ENCODE data around the gene TMEM245. TPM values are rescaled to one million over a fixed set of nuclear protein-coding genes. Genes with fewer than 3 reads are reported as not detected.
"Not testable (repeated sequence)": the region's sequence is repeated elsewhere in the genome, so short reads cannot be mapped to it uniquely, and the experiment has no call there.

The TMEM245 gene
- total RNA-seq, 1 experiment from 2014 or later: 30.4 TPM

GRCh38 chr9:109010746-109011145 is 109.0 kb downstream of the TMEM245 start:
- H3K4me3 ChIP-seq (ENCODE audit: insufficient read depth, low read depth, low read length): no peak overlapping the region
- no peaks in the 10 kb centered on the region for H3K36me3 ChIP-seq (replicated peaks; ENCODE audit: control insufficient read depth, insufficient read depth, low read length)
- no peaks in the 10 kb centered on the region; the same call in 1 of the 2 replicates for H3K27me3 ChIP-seq (ENCODE audit: control insufficient read depth, insufficient read depth, low read length)
- DNase-seq: no peak

GRCh38 chr9:109005678-109006077 is 114.1 kb downstream of the TMEM245 start:
- Histone ChIP-seq H3K36me3 (replicated peaks; ENCODE audit: control insufficient read depth, insufficient read depth, low read length) (no peaks in the 10 kb centered on the region), H3K27me3 (ENCODE audit: control insufficient read depth, insufficient read depth, low read length) (no peaks in the 10 kb centered on the region), H3K4me3 (ENCODE audit: insufficient read depth, low read depth, low read length) (no peak overlapping the region)
- DNase-seq: no peak

- Histone ChIP-seq H3K27me3 (ENCODE audit: control insufficient read depth, insufficient read depth, low read length) (no peaks in the 10 kb centered on the region), H3K4me3 (ENCODE audit: insufficient read depth, low read depth, low read length) (no peak overlapping the region), H3K36me3 (replicated peaks; ENCODE audit: control insufficient read depth, insufficient read depth, low read length) (no peaks in the 10 kb centered on the region)
- DNase-seq: no peak
Measured at GRCh38 chr9:109003116-109003515, 116.6 kb downstream of the TMEM245 start.

GRCh38 chr9:109002141-109002540 is 117.6 kb downstream of the TMEM245 start:
- no peak for DNase-seq
- H3K4me3 ChIP-seq (ENCODE audit: insufficient read depth, low read depth, low read length): no peak overlapping the region
- no peaks in the 10 kb centered on the region for H3K27me3 ChIP-seq (ENCODE audit: control insufficient read depth, insufficient read depth, low read length)
- H3K36me3 ChIP-seq (replicated peaks; ENCODE audit: control insufficient read depth, insufficient read depth, low read length): no peaks in the 10 kb centered on the region

GRCh38 chr9:109001275-109001676 is 118.5 kb downstream of the TMEM245 start:
- Histone ChIP-seq H3K27me3 (ENCODE audit: control insufficient read depth, insufficient read depth, low read length) (no peaks in the 10 kb centered on the region), H3K36me3 (replicated peaks; ENCODE audit: control insufficient read depth, insufficient read depth, low read length) (no peaks in the 10 kb centered on the region), H3K4me3 (ENCODE audit: insufficient read depth, low read depth, low read length) (no peak overlapping the region)
- DNase-seq: no peak

GRCh38 chr9:108997112-108997511 is 122.6 kb downstream of the TMEM245 start:
- Histone ChIP-seq H3K27me3 (ENCODE audit: control insufficient read depth, insufficient read depth, low read length) (no peaks in the 10 kb centered on the region), H3K4me3 (ENCODE audit: insufficient read depth, low read depth, low read length) (no peak overlapping the region), H3K36me3 (replicated peaks; ENCODE audit: control insufficient read depth, insufficient read depth, low read length) (no peaks in the 10 kb centered on the region; the same call in 1 of the 2 replicates)
- DNase-seq: no peak

- H3K4me3 ChIP-seq (ENCODE audit: insufficient read depth, low read depth, low read length): no peak overlapping the region
- no peaks in the 10 kb centered on the region for H3K27me3 ChIP-seq (ENCODE audit: control insufficient read depth, insufficient read depth, low read length)
- DNase-seq: no peak
Measured at GRCh38 chr9:108996643-108997042, 123.1 kb downstream of the TMEM245 start.

DNA sequence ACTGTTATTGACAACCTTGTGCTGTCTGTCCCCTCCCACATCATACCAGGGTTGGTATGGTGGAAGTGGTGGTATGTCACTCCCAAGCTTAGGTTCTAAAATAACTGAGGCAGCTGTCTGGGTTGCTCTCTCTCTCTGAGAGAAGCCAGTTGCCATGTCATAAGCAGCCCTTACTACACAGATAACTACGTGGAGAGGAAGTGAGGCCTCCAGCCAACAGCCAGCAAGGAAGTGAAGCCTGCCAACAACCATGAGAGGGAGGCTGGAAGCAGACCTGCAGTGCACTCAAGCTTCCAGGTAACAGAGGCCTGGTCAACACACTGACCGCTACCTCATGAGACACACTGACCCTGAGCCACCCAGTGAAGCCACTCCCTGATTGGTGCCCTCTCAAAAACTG is 125.1 kb downstream of the TMEM245 start:
- no peak for DNase-seq
- no peaks in the 10 kb centered on the region; the same call in none of the 2 replicates for H3K36me3 ChIP-seq (replicated peaks; ENCODE audit: control insufficient read depth, insufficient read depth, low read length)
- no peak overlapping the region for H3K4me3 ChIP-seq (ENCODE audit: insufficient read depth, low read depth, low read length)
- H3K27me3 ChIP-seq (ENCODE audit: control insufficient read depth, insufficient read depth, low read length): no peaks in the 10 kb centered on the region

More at GRCh38 chr9:108996643-108997042, 123.1 kb downstream of the TMEM245 start:
- H3K36me3 ChIP-seq (replicated peaks; ENCODE audit: control insufficient read depth, insufficient read depth, low read length): no peaks in the 10 kb centered on the region; the same call in 1 of the 2 replicates

DNA sequence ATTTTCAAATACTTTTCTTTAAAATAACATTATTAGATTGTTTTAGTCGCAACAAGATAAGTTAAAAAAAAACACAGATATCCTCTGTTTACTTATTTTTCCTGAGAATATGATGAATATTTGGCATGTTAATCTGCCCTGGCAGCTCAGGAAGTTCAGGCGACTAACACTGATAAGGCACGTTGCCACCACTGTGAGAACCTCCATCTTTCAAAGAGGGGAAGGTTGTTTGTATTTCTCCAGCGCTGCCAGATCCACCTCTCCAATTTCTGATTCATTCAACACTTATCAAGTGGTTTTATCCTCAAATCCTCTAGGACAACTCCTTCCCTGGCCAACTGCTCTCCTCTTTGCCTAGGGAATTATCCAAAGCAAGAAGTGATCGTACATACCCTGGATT is 128.3 kb downstream of the TMEM245 start:
- DNase-seq: no peak
- Histone ChIP-seq H3K27me3 (ENCODE audit: control insufficient read depth, insufficient read depth, low read length) (no peaks in the 10 kb centered on the region), H3K36me3 (replicated peaks; ENCODE audit: control insufficient read depth, insufficient read depth, low read length) (no peaks in the 10 kb centered on the region; the same call in none of the 2 replicates), H3K4me3 (ENCODE audit: insufficient read depth, low read depth, low read length) (no peak overlapping the region)

DNA sequence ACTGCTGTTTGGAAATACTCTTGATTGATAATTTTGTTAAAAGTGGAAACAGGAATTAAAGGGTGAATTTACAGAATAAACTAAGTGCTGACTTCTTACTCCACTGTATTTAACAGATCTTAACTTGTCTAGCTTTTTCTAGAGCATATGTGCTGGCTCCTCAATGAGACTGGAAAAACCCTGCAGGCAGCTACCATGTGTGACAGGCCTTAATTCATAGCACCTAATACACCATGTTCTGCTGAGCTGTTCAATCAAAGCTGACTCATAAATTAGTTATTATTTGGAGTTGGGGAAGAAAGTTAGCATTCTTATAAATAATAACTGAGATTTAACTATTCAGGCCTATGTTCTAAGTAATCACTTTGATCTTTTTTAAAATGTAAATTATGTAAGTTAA is 135.9 kb downstream of the TMEM245 start:
- DNase-seq: no peak
- peaks cover 1% of the 10 kb centered on the region for H3K36me3 ChIP-seq (replicated peaks; ENCODE audit: control insufficient read depth, insufficient read depth, low read length)
- H3K4me3 ChIP-seq (ENCODE audit: insufficient read depth, low read depth, low read length): no peak overlapping the region
- no peaks in the 10 kb centered on the region for H3K27me3 ChIP-seq (ENCODE audit: control insufficient read depth, insufficient read depth, low read length)

GRCh38 chr9:108980893-108981292 is 138.9 kb downstream of the TMEM245 start:
- no peak for DNase-seq
- Histone ChIP-seq H3K4me3 (ENCODE audit: insufficient read depth, low read depth, low read length) (no peak overlapping the region), H3K36me3 (replicated peaks; ENCODE audit: control insufficient read depth, insufficient read depth, low read length) (peaks cover 4% of the 10 kb centered on the region), H3K27me3 (ENCODE audit: control insufficient read depth, insufficient read depth, low read length) (no peaks in the 10 kb centered on the region)

- Histone ChIP-seq H3K27me3 (ENCODE audit: control insufficient read depth, insufficient read depth, low read length) (no peaks in the 10 kb centered on the region), H3K4me3 (ENCODE audit: insufficient read depth, low read depth, low read length) (no peak overlapping the region), H3K36me3 (replicated peaks; ENCODE audit: control insufficient read depth, insufficient read depth, low read length) (peaks cover 4% of the 10 kb centered on the region)
- DNase-seq: no peak
Measured at GRCh38 chr9:108978205-108978604, 141.5 kb downstream of the TMEM245 start.

DNA sequence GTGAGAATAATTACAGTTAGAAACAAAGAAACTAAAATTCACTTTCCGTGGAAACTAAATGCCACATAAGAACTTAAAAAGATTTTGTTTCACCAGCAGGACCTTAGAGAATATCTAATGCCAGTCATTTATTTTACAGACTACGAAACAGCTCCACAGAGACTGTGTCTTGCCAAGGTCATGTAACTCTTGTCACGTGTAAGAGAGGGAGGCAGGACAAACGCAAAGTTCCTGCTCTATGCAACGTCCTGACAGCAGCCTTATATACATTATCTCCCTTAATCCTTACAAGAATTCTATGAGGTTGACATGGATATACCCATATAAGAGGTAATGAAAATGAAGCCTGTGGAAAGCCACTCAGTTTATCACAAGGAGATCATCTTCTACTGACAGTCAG is 145.9 kb downstream of the TMEM245 start:
- H3K27me3 ChIP-seq (ENCODE audit: control insufficient read depth, insufficient read depth, low read length): no peaks in the 10 kb centered on the region
- no peak for DNase-seq
- no peak overlapping the region for H3K4me3 ChIP-seq (ENCODE audit: insufficient read depth, low read depth, low read length)
- peaks cover 5% of the 10 kb centered on the region for H3K36me3 ChIP-seq (replicated peaks; ENCODE audit: control insufficient read depth, insufficient read depth, low read length)

DNA sequence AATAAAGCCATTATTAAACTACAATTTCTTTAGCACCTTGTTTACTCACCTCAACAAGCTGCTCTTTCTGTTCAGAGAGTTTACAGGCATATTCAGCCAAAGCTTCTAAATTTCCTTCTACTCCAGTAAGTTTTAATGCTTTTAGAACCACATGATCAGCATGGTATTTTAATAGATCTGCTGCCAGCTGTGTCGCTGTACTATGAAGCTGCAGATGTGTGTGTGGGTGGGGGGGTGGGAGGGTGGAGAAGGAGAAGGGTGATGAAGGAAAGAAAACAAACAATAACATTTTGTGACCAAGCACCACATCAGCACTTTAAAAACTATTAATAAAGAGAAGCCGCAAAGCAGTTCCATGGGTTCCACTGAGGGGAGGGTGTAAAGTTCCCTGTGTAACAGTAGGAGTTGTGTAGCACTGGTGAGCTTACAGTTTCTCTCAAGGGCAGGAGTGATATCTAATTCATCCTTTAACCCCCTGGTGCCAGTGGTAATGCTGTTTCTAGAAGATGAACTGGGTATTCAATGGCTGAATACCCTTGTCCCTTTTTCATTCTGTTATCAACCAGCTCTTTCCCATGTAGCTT is 147.0 kb downstream of the TMEM245 start:
- peaks cover 2% of the 10 kb centered on the region for H3K36me3 ChIP-seq (replicated peaks; ENCODE audit: control insufficient read depth, insufficient read depth, low read length)
- H3K4me3 ChIP-seq (ENCODE audit: insufficient read depth, low read depth, low read length): no peak overlapping the region
- no peaks in the 10 kb centered on the region for H3K27me3 ChIP-seq (ENCODE audit: control insufficient read depth, insufficient read depth, low read length)
- no peak for DNase-seq

- Histone ChIP-seq H3K4me3 (ENCODE audit: insufficient read depth, low read depth, low read length) (no peak overlapping the region), H3K36me3 (replicated peaks; ENCODE audit: control insufficient read depth, insufficient read depth, low read length) (peaks cover 3% of the 10 kb centered on the region), H3K27me3 (ENCODE audit: control insufficient read depth, insufficient read depth, low read length) (no peaks in the 10 kb centered on the region)
- no peak for DNase-seq
Measured at GRCh38 chr9:108972186-108972585, 147.6 kb downstream of the TMEM245 start.

- not testable (repeated sequence) for H3K27me3 ChIP-seq (ENCODE audit: control insufficient read depth, insufficient read depth, low read length); H3K4me3 ChIP-seq (ENCODE audit: insufficient read depth, low read depth, low read length); DNase-seq; H3K36me3 ChIP-seq (replicated peaks; ENCODE audit: control insufficient read depth, insufficient read depth, low read length)
Measured at GRCh38 chr9:108971392-108971791, 148.4 kb downstream of the TMEM245 start.

Data from H7 (cell line).